ENCODE data around the gene ARHGAP4.

- TF ChIP-seq, protein P1, sequence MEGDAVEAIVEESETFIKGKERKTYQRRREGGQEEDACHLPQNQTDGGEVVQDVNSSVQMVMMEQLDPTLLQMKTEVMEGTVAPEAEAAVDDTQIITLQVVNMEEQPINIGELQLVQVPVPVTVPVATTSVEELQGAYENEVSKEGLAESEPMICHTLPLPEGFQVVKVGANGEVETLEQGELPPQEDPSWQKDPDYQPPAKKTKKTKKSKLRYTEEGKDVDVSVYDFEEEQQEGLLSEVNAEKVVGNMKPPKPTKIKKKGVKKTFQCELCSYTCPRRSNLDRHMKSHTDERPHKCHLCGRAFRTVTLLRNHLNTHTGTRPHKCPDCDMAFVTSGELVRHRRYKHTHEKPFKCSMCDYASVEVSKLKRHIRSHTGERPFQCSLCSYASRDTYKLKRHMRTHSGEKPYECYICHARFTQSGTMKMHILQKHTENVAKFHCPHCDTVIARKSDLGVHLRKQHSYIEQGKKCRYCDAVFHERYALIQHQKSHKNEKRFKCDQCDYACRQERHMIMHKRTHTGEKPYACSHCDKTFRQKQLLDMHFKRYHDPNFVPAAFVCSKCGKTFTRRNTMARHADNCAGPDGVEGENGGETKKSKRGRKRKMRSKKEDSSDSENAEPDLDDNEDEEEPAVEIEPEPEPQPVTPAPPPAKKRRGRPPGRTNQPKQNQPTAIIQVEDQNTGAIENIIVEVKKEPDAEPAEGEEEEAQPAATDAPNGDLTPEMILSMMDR (IDR thresholded peaks at IDR 0.05; ENCODE audit: low read length) = no peak
- TF ChIP-seq EZH2 (IDR thresholded peaks at IDR 0.05; ENCODE audit: borderline replicate concordance, low read length) = no peak
Observed at GRCh38 chrX:153871946-153872878, 53.9 kb downstream of the ARHGAP4 start.
